GM10847 (cell line): ENCODE measurements around the gene CCDC85C.

Source experiments
- POLR2A ChIP-seq: IDR thresholded peaks from 2 replicates; pipeline ENCODE4 v1.6.1; 2011; ENCODE audit not compliant: insufficient read length; ENCODE audit errors: extremely low read depth

Gene CCDC85C

GRCh38 chr14:99590746-99591555 lies 13.1 kb downstream of the CCDC85C start:
- no peak for TF ChIP-seq POLR2A

GRCh38 chr14:99589651-99590530 lies 14.1 kb downstream of the CCDC85C start:
- no peak for TF ChIP-seq POLR2A

- TF ChIP-seq POLR2A: no peak
Measured at GRCh38 chr14:99589031-99589441, 15.0 kb downstream of the CCDC85C start.

- TF ChIP-seq POLR2A: no peak
Measured at GRCh38 chr14:99587460-99588278, 16.3 kb downstream of the CCDC85C start.

- no peak for TF ChIP-seq POLR2A
Measured at GRCh38 chr14:99586761-99587459, 17.1 kb downstream of the CCDC85C start.

GRCh38 chr14:99586054-99586760 lies 17.8 kb downstream of the CCDC85C start:
- no peak for TF ChIP-seq POLR2A

GRCh38 chr14:99584823-99585222 lies 19.2 kb downstream of the CCDC85C start:
- no peak for TF ChIP-seq POLR2A

- TF ChIP-seq POLR2A: no peak
Measured at GRCh38 chr14:99581938-99582337, 22.1 kb downstream of the CCDC85C start.

GRCh38 chr14:99581374-99581773 lies 22.6 kb downstream of the CCDC85C start:
- TF ChIP-seq POLR2A: no peak

- TF ChIP-seq POLR2A: no peak
Measured at GRCh38 chr14:99579903-99580571, 24.0 kb downstream of the CCDC85C start.

- no peak for TF ChIP-seq POLR2A
Measured at GRCh38 chr14:99579120-99579836, 24.7 kb downstream of the CCDC85C start.

- no peak for TF ChIP-seq POLR2A
Measured at GRCh38 chr14:99578541-99579101, 25.4 kb downstream of the CCDC85C start.
